B cell (primary cell): ENCODE measurements around the gene ETV6. TPM values are rescaled to one million over a fixed set of nuclear protein-coding genes. Genes with fewer than 3 reads are reported as not detected.

Source experiments
- ATAC-seq: fragments of 200-7000 bp; cut with Tn5 transposase; one replicate; pipeline ENCODE4 v1.10.0; 2021; ENCODE audit warnings: low read depth, mild to moderate bottlenecking, moderate number of reproducible peaks, moderate library complexity
- CTCF ChIA-PET: fragments of 350-600 bp; sonication (Branson Sonifier 250); formaldehyde crosslinking; loops from one replicate; lab custom pipeline; 2021; ENCODE audit warnings: antibody characterized with exemption, inconsistent platforms; lab: Charles Lee
- POLR2A ChIA-PET: fragments of 350-600 bp; sonication (Branson Sonifier 250); formaldehyde crosslinking; loops from one replicate; lab custom pipeline; 2021; ENCODE audit warnings: antibody characterized with exemption; lab: Charles Lee
- DNase-seq: peaks from one replicate; pipeline ENCODE4 v3.0.0; 2013
- H2AFZ ChIP-seq: 2 replicates; pipeline ENCODE4 v1.6.1; 2012; ENCODE audit warnings: mild to moderate bottlenecking, low read depth, low read length; ENCODE audit not compliant: insufficient read depth, poor library complexity, severe bottlenecking
- H3K27ac ChIP-seq, 2 donors: 1 replicate in 1 of 2; 2 replicates in 1 of 2; pipeline ENCODE4 v1.5.1; 2012 to 2013; ENCODE audit warnings: low read length in 2 of 2, mild to moderate bottlenecking in 2 of 2, moderate library complexity in 1 of 2
- H3K27me3 ChIP-seq, 4 experiments: fragments of 200-600 bp in 1 of 4; sonication (generic) in 1 of 4; replicated peaks in 1 of 4; 1 replicate in 2 of 4; 2 replicates in 2 of 4; pipeline versions ENCODE4 v1.6.1 to v1.7.0; 2013 to 2016; ENCODE audit warnings: low read length in 3 of 4, mild to moderate bottlenecking in 2 of 4, mixed read lengths in 1 of 4, moderate library complexity in 1 of 4; ENCODE audit not compliant: insufficient read depth in 4 of 4, control insufficient read depth in 3 of 4; ENCODE audit errors: control extremely low read depth in 1 of 4
- H3K36me3 ChIP-seq, 2 experiments: replicated peaks in 1 of 2; 1 replicate in 1 of 2; 2 replicates in 1 of 2; pipeline versions ENCODE4 v1.6.1 to v1.7.1; 2013; ENCODE audit warnings: low read length in 1 of 2; ENCODE audit not compliant: insufficient read depth in 2 of 2, control insufficient read depth in 1 of 2; ENCODE audit errors: control extremely low read depth in 1 of 2, extremely low read depth in 1 of 2
- H3K4me1 ChIP-seq, 2 donors: fragments of 200-600 bp in 1 of 2; sonication (generic) in 1 of 2; 1 replicate in 1 of 2; 2 replicates in 1 of 2; pipeline versions ENCODE4 v1.5.1 to v1.6.1; 2013 to 2017; ENCODE audit warnings: low read length in 2 of 2; ENCODE audit not compliant: control insufficient read depth in 2 of 2, insufficient read depth in 2 of 2
- H3K4me2 ChIP-seq: replicated peaks from 2 replicates; pipeline ENCODE3; 2012; ENCODE audit warnings: mild to moderate bottlenecking, low read depth, low read length; ENCODE audit not compliant: poor library complexity, severe bottlenecking
- H3K4me3 ChIP-seq, 5 experiments: fragments of 200-600 bp in 1 of 5; sonication (generic) in 1 of 5; 1 replicate in 3 of 5; 2 replicates in 2 of 5; pipeline versions ENCODE4 v1.5.1 to v1.7.0; 2011 to 2016; ENCODE audit warnings: low read length in 4 of 5, mild to moderate bottlenecking in 4 of 5, low read depth in 2 of 5, control low read depth in 1 of 5, moderate library complexity in 1 of 5; ENCODE audit not compliant: insufficient read depth in 1 of 5; ENCODE audit errors: control extremely low read depth in 1 of 5, extremely low read depth in 1 of 5
- H3K79me2 ChIP-seq: fragments of 200-600 bp; sonication (generic); one replicate; pipeline ENCODE4 v1.6.0; 2016; ENCODE audit warnings: low read length; ENCODE audit not compliant: control insufficient read depth, insufficient read depth
- H3K9ac ChIP-seq: fragments of 200-600 bp; sonication (generic); 2 replicates; pipeline ENCODE4 v1.6.1; 2017; ENCODE audit warnings: mild to moderate bottlenecking, low read length, moderate library complexity
- H3K9me3 ChIP-seq, 3 donors: one replicate each; pipeline versions ENCODE4 v1.6.1 to v1.7.1; 2013; ENCODE audit warnings: low read length in 2 of 3; ENCODE audit not compliant: control insufficient read depth in 2 of 3, insufficient read depth in 1 of 3; ENCODE audit errors: control extremely low read depth in 1 of 3
- H4K20me1 ChIP-seq: 2 replicates; pipeline ENCODE4 v1.6.0; 2012; ENCODE audit warnings: mild to moderate bottlenecking, low read length; ENCODE audit not compliant: insufficient read depth, control insufficient read depth, poor library complexity, severe bottlenecking
- H3K27ac Mint-ChIP-seq: one replicate; pipeline ENCODE4 v1.8.0; 2021; ENCODE audit warnings: mixed read lengths
- H3K27me3 Mint-ChIP-seq: one replicate; pipeline ENCODE4 v1.8.0; 2021; ENCODE audit warnings: mixed read lengths
- H3K4me1 Mint-ChIP-seq: one replicate; pipeline ENCODE4 v1.8.0; 2021; ENCODE audit warnings: mixed read lengths
- H3K4me3 Mint-ChIP-seq: one replicate; pipeline ENCODE4 v1.8.0; 2021; ENCODE audit warnings: mixed read lengths
- H3K9me3 Mint-ChIP-seq: one replicate; pipeline ENCODE4 v1.8.0; 2022; ENCODE audit warnings: mixed read lengths; ENCODE audit not compliant: insufficient read depth
- CTCF ChIP-seq: fragments of 200-600 bp; IDR thresholded peaks from one replicate; pipeline ENCODE4 v1.8.0; 2022; ENCODE audit warnings: antibody characterized with exemption, mild to moderate bottlenecking
- EZH2 ChIP-seq: IDR thresholded peaks from 2 replicates; pipeline ENCODE4 v1.6.1; 2012; ENCODE audit warnings: borderline replicate concordance, low read depth, mild to moderate bottlenecking, moderate library complexity, low read length; ENCODE audit not compliant: insufficient read depth, poor library complexity, severe bottlenecking
- WGBS: methylation state at CpG from one replicate; pipeline ENCODE4 v1.1.5; 2013; ENCODE audit warnings: missing lambda C conversion rate; ENCODE audit not compliant: insufficient coverage; 5-methylcytosine and 5-hydroxymethylcytosine counted together
- intact Hi-C: fragments of 100-400 bp; cut with micrococcal nuclease; formaldehyde crosslinking; loops from one replicate; pipeline ENCODE4 v1.10.0; 2022
- polyA plus RNA-seq: library from polyadenylated mRNA; depleted of rRNA; stranded (reverse); fragments of >200 nt; gene quantifications from 2 replicates; pipeline ENCODE4 v1.2.3, GENCODE V29; 2012
- total RNA-seq, 2 donors: library from RNA; stranded (reverse); fragments of 120-200 nt in 1 of 2; gene quantifications; 1 replicate in 1 of 2; 2 replicates in 1 of 2; pipeline versions ENCODE4 v1.2.3 to v1.2.4, GENCODE V29; 2013 to 2022

Gene ETV6
- total and polyA plus RNA-seq, 2 donors (not counting 1 experiment from before 2014, with no cell fraction given) = 17.4 to 123 TPM

GRCh38 chr12:11807458-11807857, 158.0 kb downstream of the ETV6 start:
- Mint-ChIP-seq H3K27me3 (no peaks in the 10 kb centered on the region), H3K4me1 (peaks cover 65% of the 10 kb centered on the region), H3K9me3 (no peaks in the 10 kb centered on the region), H3K27ac (peak overlapping the region; percentile 22), H3K4me3 (no peak overlapping the region)
- CTCF ChIA-PET = interaction anchor here (1.0 kb wide), 1 partner anchor 10 kb away, joined by 3 read pairs; no protein-coding TSS in a partner anchor
- intact Hi-C loops = no loop called here
- Histone ChIP-seq H3K4me3 (no peak overlapping the region), H3K9me3 (no peaks in the 10 kb centered on the region), H3K27me3 (no peaks in the 10 kb centered on the region), H3K4me2 (peak overlapping the region; percentile 33), H4K20me1 (no peaks in the 10 kb centered on the region), H3K36me3 (no peaks in the 10 kb centered on the region), H3K4me1 (peaks cover 37 to 40% of the 10 kb centered on the region in 2 donors), H3K9ac (no peak overlapping the region), H2AFZ (no peak overlapping the region), H3K79me2 (peaks cover 33% of the 10 kb centered on the region), H3K27ac (peak overlapping the region in 1 of 2 donors; percentile 42)
- POLR2A ChIA-PET = no interaction called here
- peak; percentile 37 for DNase-seq
- ATAC-seq = peak; percentile 31
- TF ChIP-seq EZH2 (no peak), CTCF (no peak)

- H3K9me3 Mint-ChIP-seq = no peaks in the 10 kb centered on the region
- 98% methylated on average over 5 of the region's 8 CpGs for WGBS
- H3K27ac ChIP-seq = no peak overlapping the region
- no peaks in the 10 kb centered on the region for H3K36me3 ChIP-seq
- TF ChIP-seq EZH2 = no peak
- TF ChIP-seq CTCF = no peak
- ChIA-PET CTCF (interaction anchor here (0.7 to 2.1 kb wide), 6 partner anchors 28 to 227 kb away, joined by 3 to 7 read pairs (median 5); no protein-coding TSS in a partner anchor), POLR2A (no interaction called here)
- H3K4me1 Mint-ChIP-seq = peaks cover 77% of the 10 kb centered on the region
- no peaks in the 10 kb centered on the region for H3K9me3 ChIP-seq
- no peaks in the 10 kb centered on the region for H3K27me3 ChIP-seq
- H3K9ac ChIP-seq = no peak overlapping the region
- H3K4me3 ChIP-seq = no peak overlapping the region
- ATAC-seq = no peak
- no peaks in the 10 kb centered on the region for H3K27me3 Mint-ChIP-seq
- peak overlapping the region; percentile 33 for H3K27ac Mint-ChIP-seq
- H3K4me3 Mint-ChIP-seq = no peak overlapping the region
- H3K4me1 ChIP-seq = peaks cover 52 to 54% of the 10 kb centered on the region in 2 donors
- H3K79me2 ChIP-seq = peaks cover 28% of the 10 kb centered on the region
- H2AFZ ChIP-seq = no peak overlapping the region
- no peaks in the 10 kb centered on the region for H4K20me1 ChIP-seq
- no peak overlapping the region for H3K4me2 ChIP-seq
- DNase-seq = no peak
- intact Hi-C loops = no loop called here
Observed at GRCh38 chr12:11808931-11809330, 159.5 kb downstream of the ETV6 start.
